Astrocyte of the hippocampus (primary cell): ENCODE results near the gene CABP4.
A peak's percentile ranks its signal among the peaks of the same experiment; 100 is the strongest.
"Not testable (repeated sequence)": the region's sequence is repeated elsewhere in the genome, so short reads cannot be mapped to it uniquely, and the experiment has no call there.

Source experiments
- DNase-seq: peaks from one replicate; pipeline ENCODE4 v3.0.0; 2011; ENCODE audit warnings: low read depth, low spot score

The CABP4 gene

DNA sequence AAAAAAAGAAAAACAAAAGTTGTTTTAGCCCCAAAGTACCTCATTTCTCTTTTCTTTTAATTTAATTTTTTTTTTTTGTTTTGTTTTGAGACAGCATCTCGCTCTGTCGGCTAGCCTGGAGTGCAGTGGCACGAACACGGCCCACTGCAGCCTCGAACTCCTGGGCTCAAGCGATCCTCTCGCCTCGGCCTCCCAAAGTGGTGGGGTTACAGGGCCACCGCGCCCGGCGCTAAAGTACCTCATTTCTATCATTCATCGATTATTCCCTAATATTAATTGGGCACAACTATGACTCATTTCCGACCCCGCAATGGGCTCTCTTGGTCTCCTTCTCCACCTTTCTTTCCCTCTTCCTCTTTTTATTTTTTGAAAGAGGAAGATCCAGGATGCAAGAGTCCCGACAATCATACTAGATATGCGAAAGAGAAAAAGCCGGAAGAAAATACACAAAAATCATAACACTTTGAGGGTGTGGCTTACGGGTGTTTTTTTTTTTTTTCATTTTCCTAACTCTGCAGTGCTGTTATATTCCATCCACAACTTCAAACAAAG lies 27.2 kb downstream of the CABP4 start:
- DNase-seq: no peak

DNA sequence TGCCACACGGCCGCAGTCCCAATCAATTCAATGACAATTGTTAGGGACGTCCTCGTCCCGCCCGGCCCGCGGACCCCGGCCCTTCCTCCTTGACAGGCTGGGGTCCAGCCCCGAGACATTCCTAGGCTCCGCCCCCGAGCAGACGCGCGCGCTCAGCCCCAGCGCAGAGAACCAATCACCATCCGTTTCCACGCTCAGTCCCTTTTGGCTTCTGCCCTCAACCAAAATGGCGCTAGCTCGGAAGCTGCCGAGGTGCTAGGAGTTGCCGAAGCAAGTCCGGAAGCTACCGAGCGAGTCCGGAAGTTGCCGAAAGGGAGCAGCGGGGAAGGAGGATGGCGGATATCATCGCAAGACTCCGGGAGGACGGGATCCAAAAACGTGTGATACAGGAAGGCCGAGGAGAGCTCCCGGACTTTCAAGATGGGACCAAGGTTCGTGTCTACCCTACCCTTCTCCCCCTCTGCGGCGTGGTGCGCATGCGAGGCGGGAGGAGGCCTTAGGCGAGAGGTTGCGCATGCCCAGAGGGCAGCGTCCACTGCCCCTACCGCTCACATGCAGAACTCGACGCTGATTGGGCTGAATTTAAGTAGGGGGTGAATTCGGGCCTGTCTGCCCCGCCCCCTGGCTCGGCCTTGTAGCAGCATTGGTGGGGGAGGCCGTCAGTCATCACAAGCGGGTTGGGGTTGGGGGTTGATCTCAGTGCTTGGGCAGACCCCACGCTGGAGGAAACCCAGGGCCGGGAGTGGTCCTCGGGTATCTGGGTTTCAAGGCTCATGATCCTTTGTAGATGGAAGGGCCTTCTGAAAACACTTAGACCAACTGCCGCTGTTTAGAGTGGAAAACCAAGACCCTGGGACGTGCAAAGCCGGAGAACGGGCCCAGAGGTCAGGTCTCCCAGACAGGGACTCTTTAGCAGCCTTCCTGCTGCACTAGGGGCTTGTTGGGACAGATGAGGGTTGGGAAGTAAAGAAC lies 28.0 kb downstream of the CABP4 start, which contains the start of gene AIP:
AIP (plus strand) TSS at position 200 of the 972 bp plus-strand sequence; CDS start at position 333, 133 bp downstream.
- peak; percentile 99 for DNase-seq

DNA sequence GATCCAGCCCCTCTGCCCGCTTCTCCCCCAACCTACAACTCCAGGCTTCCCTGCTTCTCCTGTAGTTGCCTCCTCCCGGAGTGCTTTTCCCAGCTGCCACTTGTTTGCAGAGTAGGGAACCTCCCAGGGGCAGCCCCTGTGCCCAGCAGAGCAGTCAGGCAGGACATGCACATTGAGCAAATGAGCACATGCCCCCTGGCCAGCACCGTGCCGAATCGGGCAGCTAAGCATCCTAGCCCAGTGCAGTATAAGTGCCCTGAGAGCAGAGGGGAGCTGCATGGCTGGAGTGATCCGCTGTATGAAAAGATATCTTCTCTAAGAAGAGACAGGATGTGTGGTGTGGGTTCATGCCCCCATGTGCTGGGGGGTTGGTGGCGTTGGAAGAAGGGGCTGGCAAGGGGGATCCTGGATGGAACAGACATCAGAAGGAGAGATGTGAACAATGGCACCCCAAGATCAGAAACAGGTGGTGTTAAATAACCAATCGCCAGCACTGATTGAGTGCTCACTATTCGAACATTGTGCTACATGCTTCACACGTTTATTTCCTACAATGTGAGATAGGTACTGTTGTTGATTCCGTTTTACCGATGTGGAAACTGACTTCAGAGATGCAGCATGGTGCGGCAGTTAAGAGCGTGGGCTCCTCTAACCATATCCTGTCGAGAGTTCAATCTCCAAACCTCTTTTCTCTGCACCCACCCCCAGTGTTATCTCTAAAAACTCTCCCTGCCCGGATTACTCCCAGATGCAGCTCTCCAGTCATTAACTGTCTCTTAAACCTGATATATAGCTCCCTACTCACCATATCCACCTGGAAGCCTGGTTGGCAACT lies 28.9 kb downstream of the CABP4 start:
- DNase-seq: no peak

DNA sequence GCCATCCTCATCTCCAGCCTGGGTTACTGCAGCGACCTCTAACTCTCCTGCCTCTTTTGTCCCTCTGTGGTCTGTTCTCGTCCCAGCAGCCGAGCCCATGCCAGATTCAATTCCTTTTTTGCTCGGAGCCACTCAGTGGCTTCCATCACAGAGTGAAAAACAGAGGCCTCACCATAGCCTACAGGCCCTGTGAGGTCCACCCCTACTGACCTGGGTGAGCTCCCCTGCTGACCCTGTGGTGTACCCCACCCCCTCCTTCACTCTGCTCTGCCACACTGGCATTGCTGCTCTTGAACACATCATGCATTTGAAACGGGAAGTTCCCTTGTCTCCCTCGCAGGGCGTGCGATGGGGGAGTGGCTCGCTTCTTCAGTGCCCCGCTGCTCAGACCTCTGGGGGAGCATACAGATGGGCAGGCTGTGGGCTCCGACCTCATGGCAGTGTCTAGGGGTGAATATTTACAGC lies 29.7 kb downstream of the CABP4 start:
- no peak for DNase-seq

DNA sequence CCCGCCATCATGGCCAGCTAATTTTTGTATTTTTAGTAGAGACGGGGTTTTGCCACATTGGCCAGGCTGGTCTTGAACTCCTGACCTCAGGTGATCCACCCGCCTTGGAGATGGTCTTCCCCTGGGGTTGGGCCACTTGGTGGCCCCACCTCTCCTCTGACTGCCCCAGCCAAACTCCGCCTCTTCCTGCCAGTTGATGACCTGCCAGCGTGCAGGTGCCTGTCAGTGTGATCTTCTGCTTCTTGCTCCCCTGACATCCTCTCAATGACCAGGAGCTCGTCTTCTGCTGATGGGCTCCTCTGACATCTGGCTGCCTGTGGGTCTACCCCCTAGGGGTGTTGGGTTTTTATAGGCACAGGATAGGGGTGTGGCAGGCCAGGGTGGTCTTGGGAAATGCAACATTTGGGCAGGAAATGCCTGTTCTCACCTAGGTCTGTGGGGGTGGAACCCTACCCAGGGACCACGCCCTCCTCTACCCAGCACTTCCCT lies 30.8 kb downstream of the CABP4 start:
- DNase-seq: not testable (repeated sequence)

GRCh38 chr11:67486481-67487195 lies 31.5 kb downstream of the CABP4 start:
- DNase-seq: no peak

DNA sequence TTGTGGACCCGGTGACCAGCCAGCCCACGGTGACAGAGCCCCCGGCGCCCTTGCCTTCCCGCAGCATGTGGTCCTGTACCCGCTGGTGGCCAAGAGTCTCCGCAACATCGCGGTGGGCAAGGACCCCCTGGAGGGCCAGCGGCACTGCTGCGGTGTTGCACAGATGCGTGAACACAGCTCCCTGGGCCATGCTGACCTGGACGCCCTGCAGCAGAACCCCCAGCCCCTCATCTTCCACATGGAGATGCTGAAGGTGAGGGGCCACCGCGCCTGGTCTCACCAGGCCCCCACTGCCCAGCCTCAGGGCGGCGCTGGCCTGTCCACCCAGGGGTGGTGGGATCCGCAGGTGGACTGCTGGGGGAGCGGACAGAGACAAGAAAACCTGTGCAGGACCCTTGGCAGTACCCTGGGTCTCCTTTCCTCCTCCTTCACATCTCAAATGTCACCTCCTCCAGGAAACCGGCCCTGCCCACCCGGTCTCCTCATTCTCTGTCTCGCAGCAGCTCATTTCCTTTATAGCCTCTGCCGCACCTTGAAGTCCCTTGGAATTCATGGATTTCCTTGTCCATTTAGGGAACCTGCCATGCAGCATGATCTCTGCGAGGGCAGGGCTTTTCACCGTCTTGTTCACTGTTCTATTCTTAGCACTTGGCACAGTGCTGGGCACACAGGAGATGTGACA lies 34.2 kb downstream of the CABP4 start:
- no peak for DNase-seq

DNA sequence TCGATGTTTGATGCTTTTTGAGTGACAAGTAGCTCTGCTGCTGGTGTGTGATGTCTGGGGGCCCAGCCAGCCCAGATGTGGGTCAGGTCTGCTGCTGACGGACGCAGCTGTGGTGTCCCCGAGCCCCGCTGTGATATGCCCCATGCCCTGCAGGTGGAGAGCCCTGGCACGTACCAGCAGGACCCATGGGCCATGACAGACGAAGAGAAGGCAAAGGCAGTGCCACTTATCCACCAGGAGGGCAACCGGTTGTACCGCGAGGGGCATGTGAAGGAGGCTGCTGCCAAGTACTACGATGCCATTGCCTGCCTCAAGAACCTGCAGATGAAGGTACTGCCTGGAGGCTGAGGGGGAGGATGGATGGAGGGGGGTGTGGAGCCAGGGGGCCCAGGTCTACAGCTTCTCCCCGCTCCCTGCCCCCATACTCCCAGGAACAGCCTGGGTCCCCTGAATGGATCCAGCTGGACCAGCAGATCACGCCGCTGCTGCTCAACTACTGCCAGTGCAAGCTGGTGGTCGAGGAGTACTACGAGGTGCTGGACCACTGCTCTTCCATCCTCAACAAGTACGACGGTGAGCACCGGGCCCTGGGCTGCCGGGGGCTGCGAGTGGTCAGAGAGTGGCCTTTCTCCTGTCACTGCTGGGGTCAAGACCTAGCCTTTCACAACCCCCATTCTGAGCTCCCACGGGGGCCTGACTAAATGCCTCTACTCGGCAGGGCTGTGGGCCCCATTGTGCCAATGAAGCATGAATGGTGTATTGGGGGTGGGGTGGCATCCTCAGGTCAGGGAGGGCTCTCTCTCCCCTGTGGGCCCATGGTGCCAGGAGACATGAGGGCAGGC lies 35.0 kb downstream of the CABP4 start:
- DNase-seq: no peak

- DNase-seq: no peak
These were observed 35.5 kb downstream of the CABP4 start for GRCh38 chr11:67490727-67491065.

DNA sequence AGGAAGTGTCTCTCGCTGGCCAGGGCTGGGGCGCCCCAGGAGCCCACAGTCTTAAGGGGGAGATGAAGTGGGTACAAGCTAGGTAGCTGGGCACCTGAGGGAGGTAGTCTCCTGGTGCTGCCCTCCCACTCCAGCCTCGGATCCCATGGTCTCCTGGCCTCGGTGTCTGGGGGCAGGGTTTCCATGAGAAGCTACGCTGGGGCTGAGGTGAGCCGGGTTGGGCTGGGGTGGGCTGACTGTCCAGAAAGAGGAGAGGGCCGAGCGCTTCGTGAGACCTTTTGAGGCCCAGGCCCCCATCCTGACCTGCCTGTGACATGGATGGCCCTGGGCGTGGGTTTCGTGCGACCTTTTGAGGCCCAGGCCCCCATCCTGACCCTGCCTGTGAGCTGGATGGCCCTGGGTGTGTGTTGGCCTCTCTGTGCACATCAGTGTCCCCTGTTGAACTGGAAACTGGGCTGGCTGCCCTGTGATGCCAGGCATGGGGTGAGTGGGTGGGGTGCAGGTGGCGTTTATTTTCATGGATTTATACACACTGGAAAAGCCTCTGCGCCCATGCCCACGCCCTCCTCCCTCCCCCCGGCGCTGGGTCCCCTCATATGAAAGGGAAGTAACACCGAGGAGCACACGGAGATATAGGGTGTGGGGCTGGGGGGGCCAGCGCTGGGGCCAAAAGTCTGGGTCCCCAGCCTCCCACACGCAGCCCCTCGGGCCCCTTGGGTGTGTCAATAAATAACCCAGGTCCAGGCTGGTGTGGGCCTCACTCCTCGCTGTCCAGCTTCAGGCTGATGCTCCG lies 36.3 kb downstream of the CABP4 start:
- DNase-seq: no peak

DNA sequence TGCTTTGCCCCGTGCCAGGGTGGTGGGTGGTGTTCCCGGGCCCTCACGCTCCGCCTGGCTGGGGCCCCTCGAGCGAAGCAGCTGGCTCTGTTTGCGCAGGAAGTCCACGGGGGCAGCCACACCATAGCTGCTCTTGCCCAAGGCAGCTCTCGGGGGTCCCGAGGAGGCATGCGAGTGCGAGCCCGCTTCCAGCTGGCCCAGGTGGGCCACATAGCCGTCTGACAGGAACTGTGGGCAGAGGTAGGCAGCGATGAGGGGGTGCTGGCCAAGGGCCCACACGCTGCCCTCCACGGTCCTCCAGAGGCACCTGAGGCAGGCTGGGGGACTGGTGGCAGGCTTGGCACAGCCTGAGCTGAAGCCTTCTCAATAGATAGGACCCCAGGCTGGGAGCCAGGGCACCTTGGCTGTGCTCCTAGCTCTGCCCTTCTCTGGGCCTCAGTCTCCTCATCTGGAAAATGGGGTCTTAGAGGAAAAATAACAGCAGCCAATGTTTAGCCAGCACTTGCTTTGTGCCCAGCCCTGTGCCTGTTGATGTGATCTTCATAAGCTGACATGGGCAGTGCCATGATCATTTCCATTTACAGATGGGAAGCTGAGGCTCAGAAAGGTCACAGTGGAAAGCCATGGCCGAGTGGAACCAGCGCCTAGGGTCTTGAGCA lies 37.0 kb downstream of the CABP4 start:
- no peak for DNase-seq

GRCh38 chr11:67492801-67493547 lies 37.8 kb downstream of the CABP4 start:
- no peak for DNase-seq

DNA sequence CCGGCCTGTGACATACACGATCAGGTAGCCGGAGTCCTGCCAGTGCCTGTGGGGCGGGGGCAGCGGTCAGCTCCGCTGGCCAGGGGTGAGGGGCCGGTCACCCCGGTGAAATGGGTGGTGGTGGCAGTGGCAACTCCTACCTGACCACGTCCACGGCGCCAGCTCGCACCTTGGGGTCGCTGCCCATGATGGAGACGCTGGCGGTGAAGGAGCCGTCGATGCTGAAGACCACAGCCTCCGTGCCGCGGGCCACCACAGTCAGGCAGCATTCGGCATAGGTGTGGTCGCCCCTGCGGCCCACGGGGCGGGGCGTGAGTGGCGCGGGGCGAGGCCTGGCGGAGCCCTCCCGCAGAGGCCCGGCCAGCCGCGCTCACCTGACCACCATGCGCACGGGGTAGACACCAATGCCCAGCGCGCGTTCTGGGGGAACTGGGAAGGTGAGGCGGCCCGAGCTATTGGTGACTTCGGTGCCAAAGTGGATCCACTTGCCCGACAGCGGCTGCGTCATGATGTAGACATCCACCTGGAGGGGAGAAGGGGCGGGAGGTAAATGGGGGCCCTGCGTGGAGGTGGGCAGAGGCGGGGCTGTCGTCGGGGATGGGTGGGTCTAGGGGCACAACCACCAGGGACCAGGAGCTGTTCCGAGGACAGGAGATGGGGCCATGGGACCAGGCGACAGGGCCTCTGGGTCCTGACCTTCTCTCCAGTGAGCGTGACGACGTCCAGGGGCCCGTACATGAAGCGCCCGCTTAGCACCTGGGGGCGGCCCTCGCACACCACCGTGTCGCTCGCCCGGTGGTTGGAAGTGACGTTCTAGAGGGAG lies 38.6 kb downstream of the CABP4 start:
- DNase-seq: no peak

GRCh38 chr11:67494371-67495233 lies 39.4 kb downstream of the CABP4 start:
- DNase-seq: no peak

GRCh38 chr11:67495234-67496005 lies 40.3 kb downstream of the CABP4 start:
- DNase-seq: no peak
